ENCODE measurements around the gene CDX2. TPM values are rescaled to one million over a fixed set of nuclear protein-coding genes. Genes with fewer than 3 reads are reported as not detected.

The CDX2 gene
- total and polyA plus RNA-seq, 9 of the 15 experiments (the other 6 are each of a cell fraction or from before 2014, with no cell fraction given) = 0.04 TPM; not detected in 8

DNA sequence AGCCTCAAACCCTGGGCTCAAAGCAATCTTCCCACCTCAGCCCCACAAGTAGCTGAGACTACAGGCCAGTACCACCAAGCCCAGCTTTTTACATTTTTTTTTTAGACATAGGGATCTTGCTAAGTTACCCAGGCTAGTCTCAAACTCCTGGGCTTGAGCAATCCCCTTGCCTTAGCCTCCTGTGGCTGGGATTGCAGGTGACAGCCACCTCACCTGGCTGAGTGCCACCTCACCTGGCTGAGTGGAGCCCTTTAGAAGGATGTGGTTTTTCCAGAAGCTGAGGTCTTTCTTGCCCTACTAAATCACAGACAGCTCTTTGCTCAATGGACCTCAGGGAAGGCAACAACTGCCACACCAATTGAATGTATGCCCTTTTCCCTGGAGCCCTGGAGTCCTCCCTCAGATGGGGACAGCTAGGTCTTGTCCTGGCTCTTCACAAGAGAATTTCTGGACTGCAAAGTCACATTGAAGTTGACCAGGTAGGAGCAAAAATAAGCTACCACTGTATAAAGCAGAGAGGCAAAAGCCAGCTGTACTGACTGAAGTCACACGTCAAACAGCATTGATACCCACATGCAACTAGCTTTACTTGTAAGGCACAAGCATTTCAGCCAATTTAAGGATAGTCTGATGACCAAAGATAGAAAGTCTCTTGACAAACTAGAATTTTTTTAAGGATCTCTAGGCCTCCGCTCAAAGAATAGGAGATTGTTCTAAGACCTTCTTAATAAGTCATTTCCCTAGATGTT is 35.4 kb downstream of the CDX2 start:
- Histone ChIP-seq H3K4me1 (replicated peaks in 1 of 2; ENCODE audit: control insufficient read depth in 2 of 2, insufficient read depth in 2 of 2, low read length in 2 of 2) (no peaks in the 10 kb centered on the region), H4K20me1 (replicated peaks; ENCODE audit: control insufficient read depth, insufficient read depth, low read length) (no peaks in the 10 kb centered on the region), H3K9ac (ENCODE audit: insufficient read depth in 1 of 2, low read depth in 2 of 2, low read length in 2 of 2) (no peak overlapping the region), H3K4me3 (no peak overlapping the region), H3K36me3 (ENCODE audit: control insufficient read depth, insufficient read depth, low read length) (no peaks in the 10 kb centered on the region), H3K27me3 (ENCODE audit: control insufficient read depth in 2 of 2, insufficient read depth in 2 of 2, low read length in 2 of 2) (peaks cover 0 to 7% of the 10 kb centered on the region in 2 experiments; a peak in 2 of 5 replicates), H3K4me2 (ENCODE audit: insufficient read depth, low read length) (no peak overlapping the region), H3K27ac (ENCODE audit: extremely low read depth, low read depth, low read length) (no peak overlapping the region), H3K79me2 (ENCODE audit: control insufficient read depth, insufficient read depth, low read length) (no peaks in the 10 kb centered on the region), H3K9me1 (ENCODE audit: control insufficient read depth, insufficient read depth, low read length) (no peaks in the 10 kb centered on the region), H3K9me3 (replicated peaks; ENCODE audit: control insufficient read depth, insufficient read depth, low read depth, low read length) (no peaks in the 10 kb centered on the region), H2AFZ (ENCODE audit: low read depth, low read length) (no peak overlapping the region)
- FAIRE-seq = no peak
- intact Hi-C loops (cut with micrococcal nuclease) (no loop called here), in situ Hi-C loops (cut with MboI) (no loop called here)
- ChIA-PET POLR2A (no interaction called here), CTCF (ENCODE audit: low intra/inter-chr PET ratio) (no interaction called here)
- TF ChIP-seq, protein P1, sequence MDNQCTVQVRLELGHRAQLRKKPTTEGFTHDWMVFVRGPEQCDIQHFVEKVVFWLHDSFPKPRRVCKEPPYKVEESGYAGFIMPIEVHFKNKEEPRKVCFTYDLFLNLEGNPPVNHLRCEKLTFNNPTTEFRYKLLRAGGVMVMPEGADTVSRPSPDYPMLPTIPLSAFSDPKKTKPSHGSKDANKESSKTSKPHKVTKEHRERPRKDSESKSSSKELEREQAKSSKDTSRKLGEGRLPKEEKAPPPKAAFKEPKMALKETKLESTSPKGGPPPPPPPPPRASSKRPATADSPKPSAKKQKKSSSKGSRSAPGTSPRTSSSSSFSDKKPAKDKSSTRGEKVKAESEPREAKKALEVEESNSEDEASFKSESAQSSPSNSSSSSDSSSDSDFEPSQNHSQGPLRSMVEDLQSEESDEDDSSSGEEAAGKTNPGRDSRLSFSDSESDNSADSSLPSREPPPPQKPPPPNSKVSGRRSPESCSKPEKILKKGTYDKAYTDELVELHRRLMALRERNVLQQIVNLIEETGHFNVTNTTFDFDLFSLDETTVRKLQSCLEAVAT (IDR thresholded peaks at IDR 0.05) = no peak
- no peak for TF ChIP-seq ELF2 (CRISPR knock-in tag; IDR thresholded peaks at IDR 0.05)
- DNase-seq (ENCODE audit: extremely low read depth in 1 of 4, low spot score in 3 of 4) = no peak
- BruUV-seq (replicated peaks) = no TSS peak
- WGBS (ENCODE audit: insufficient coverage, low coverage, missing lambda C conversion rate) = 0% methylated on average over 2 of the region's 2 CpGs
- ATAC-seq = no peak

DNA sequence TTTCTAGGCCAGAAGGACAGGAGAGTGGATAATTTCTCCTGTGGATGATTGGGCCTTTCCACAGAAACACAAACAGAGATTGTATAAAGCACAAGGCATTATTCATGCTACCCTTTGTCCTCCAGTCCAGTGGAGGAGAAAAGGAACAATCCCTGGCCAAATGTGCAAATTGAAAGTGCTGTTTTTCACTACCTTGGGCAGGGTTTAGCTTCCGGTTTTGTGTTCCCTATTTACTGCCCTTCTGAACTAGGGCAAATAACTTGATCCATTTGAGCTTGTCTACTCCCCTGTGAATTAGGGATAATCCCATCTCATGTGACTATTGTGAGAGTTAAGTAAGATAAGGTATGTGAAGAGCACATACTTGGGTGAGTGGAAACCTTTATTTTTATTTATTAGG is 36.0 kb downstream of the CDX2 start:
- H4K20me1 ChIP-seq (replicated peaks; ENCODE audit: control insufficient read depth, insufficient read depth, low read length) = no peaks in the 10 kb centered on the region
- no peak overlapping the region for H3K4me3 ChIP-seq
- ATAC-seq (no peak), DNase-seq (ENCODE audit: extremely low read depth in 1 of 4, low spot score in 3 of 4) (no peak), FAIRE-seq (no peak)
- H3K4me1 ChIP-seq (replicated peaks in 1 of 2; ENCODE audit: control insufficient read depth in 2 of 2, insufficient read depth in 2 of 2, low read length in 2 of 2) = no peaks in the 10 kb centered on the region
- H3K27me3 ChIP-seq (ENCODE audit: control insufficient read depth in 2 of 2, insufficient read depth in 2 of 2, low read length in 2 of 2) = peaks cover 0 to 14% of the 10 kb centered on the region in 2 experiments; a peak in 2 of 5 replicates
- H3K9ac ChIP-seq (ENCODE audit: insufficient read depth in 1 of 2, low read depth in 2 of 2, low read length in 2 of 2) = no peak overlapping the region
- no peaks in the 10 kb centered on the region for H3K9me1 ChIP-seq (ENCODE audit: control insufficient read depth, insufficient read depth, low read length)
- intact Hi-C loops (cut with micrococcal nuclease) (no loop called here), in situ Hi-C loops (cut with MboI) (no loop called here)
- H3K79me2 ChIP-seq (ENCODE audit: control insufficient read depth, insufficient read depth, low read length) = no peaks in the 10 kb centered on the region
- H3K27ac ChIP-seq (ENCODE audit: extremely low read depth, low read depth, low read length) = no peak overlapping the region
- no TSS peak for BruUV-seq (replicated peaks)
- no peaks in the 10 kb centered on the region for H3K9me3 ChIP-seq (replicated peaks; ENCODE audit: control insufficient read depth, insufficient read depth, low read depth, low read length)
- WGBS (ENCODE audit: insufficient coverage, low coverage, missing lambda C conversion rate) = no CpG with 5 or more reads among the region's 1 CpG
- ChIA-PET CTCF (ENCODE audit: low intra/inter-chr PET ratio) (no interaction called here), POLR2A (no interaction called here)
- H3K4me2 ChIP-seq (ENCODE audit: insufficient read depth, low read length) = no peak overlapping the region
- H2AFZ ChIP-seq (ENCODE audit: low read depth, low read length) = no peak overlapping the region
- TF ChIP-seq HCFC1 (IDR thresholded peaks at IDR 0.05; ENCODE audit: low read depth, low read length) (no peak), CAMTA2 (CRISPR knock-in tag; conservative IDR thresholded peaks at IDR 0.05) (no peak), C11orf30 (IDR thresholded peaks at IDR 0.05; ENCODE audit: low read depth) (no peak), DACH1 (IDR thresholded peaks at IDR 0.05; ENCODE audit: partially characterized antibody) (no peak), BCOR (IDR thresholded peaks at IDR 0.05) (no peak), GABPB1 (CRISPR knock-in tag; IDR thresholded peaks at IDR 0.05) (no peak), ZNF77 (CRISPR knock-in tag; IDR thresholded peaks at IDR 0.05) (no peak)
- H3K36me3 ChIP-seq (ENCODE audit: control insufficient read depth, insufficient read depth, low read length) = no peaks in the 10 kb centered on the region

Measured in K562 (cell line).